DND-41 (cell line): ENCODE data around the gene NLRP9.

Source experiments
- ATAC-seq: fragments of 200-7000 bp; cut with Tn5 transposase; 3 replicates; pipeline ENCODE4 v1.9.1; 2021; ENCODE audit warnings: low read depth; ENCODE audit not compliant: insufficient read depth
- DNase-seq: peaks from one replicate; pipeline ENCODE4 v3.0.0-alpha.2; 2020
- H2AFZ ChIP-seq: 2 replicates; pipeline ENCODE4 v1.6.0; 2012; ENCODE audit warnings: low read depth, low read length
- H3K27ac ChIP-seq: 2 replicates; pipeline ENCODE4 v1.5.1; 2012; ENCODE audit warnings: low read length, inconsistent platforms
- H3K27me3 ChIP-seq: fragments of 200-600 bp; sonication (generic); 2 replicates; pipeline ENCODE4 v1.6.0; 2012; ENCODE audit warnings: low read length, mild to moderate bottlenecking, inconsistent platforms; ENCODE audit not compliant: insufficient read depth, poor library complexity
- H3K36me3 ChIP-seq: 2 replicates; pipeline ENCODE4 v1.5.1; 2012; ENCODE audit warnings: low read length, inconsistent platforms; ENCODE audit not compliant: insufficient read depth
- H3K4me1 ChIP-seq: 2 replicates; pipeline ENCODE4 v1.5.1; 2012; ENCODE audit warnings: mild to moderate bottlenecking, low read length; ENCODE audit not compliant: insufficient read depth
- H3K4me2 ChIP-seq: 2 replicates; pipeline ENCODE4 v1.6.0; 2012; ENCODE audit warnings: mild to moderate bottlenecking, moderate library complexity, low read length, inconsistent platforms; ENCODE audit not compliant: insufficient read depth
- H3K4me3 ChIP-seq, 2 experiments: fragments of 200-600 bp in 1 of 2; shearing (Covaris generic) in 1 of 2; 2 replicates each; pipeline ENCODE4 v1.5.1; 2012 to 2016; ENCODE audit warnings: inconsistent platforms in 2 of 2, low read length in 2 of 2, mild to moderate bottlenecking in 2 of 2, low read depth in 1 of 2, moderate library complexity in 1 of 2
- H3K79me2 ChIP-seq: 2 replicates; pipeline ENCODE4 v1.6.0; 2012; ENCODE audit warnings: low read length, inconsistent platforms; ENCODE audit not compliant: insufficient read depth
- H3K9ac ChIP-seq: 2 replicates; pipeline ENCODE4 v1.6.0; 2012; ENCODE audit warnings: low read depth, mild to moderate bottlenecking, inconsistent platforms, low read length, moderate library complexity
- H3K9me3 ChIP-seq: 2 replicates; pipeline ENCODE4 v1.5.1; 2012; ENCODE audit warnings: low read length, moderate library complexity, mild to moderate bottlenecking, inconsistent platforms; ENCODE audit not compliant: insufficient read depth, severe bottlenecking
- H4K20me1 ChIP-seq: 2 replicates; pipeline ENCODE4 v1.6.0; 2012; ENCODE audit warnings: low read length; ENCODE audit not compliant: insufficient read depth
- CTCF ChIP-seq: IDR thresholded peaks from 2 replicates; pipeline ENCODE4 v1.5.1; 2012; ENCODE audit warnings: borderline replicate concordance, low read length, moderate library complexity, mild to moderate bottlenecking; ENCODE audit not compliant: poor library complexity, severe bottlenecking; ENCODE audit errors: extremely low read depth
- EZH2 ChIP-seq: IDR thresholded peaks from 3 replicates; pipeline ENCODE4 v1.6.1; 2012; ENCODE audit warnings: borderline replicate concordance, low read depth, mild to moderate bottlenecking, moderate library complexity, low read length, inconsistent platforms; ENCODE audit not compliant: severe bottlenecking

NLRP9 gene

DNA sequence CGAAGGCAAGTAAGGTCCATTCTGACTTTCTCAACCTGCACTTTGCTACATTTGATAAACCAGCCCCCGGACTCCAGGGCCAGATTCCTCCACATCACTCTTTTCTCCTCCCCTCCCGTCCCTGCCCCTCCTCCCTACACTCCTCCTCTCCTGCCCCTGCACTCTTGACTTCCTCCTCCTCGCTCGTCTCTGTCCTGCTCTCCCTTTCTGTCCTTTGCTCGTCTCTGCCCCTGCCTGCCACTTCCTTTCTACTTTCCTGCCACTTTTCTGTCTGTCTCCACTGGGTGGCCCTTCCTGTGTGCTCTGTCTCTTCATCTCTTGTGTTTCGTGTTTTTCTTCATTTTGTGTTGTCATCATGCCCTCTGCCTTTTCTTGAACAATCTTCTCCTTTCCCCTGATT lies 76.4 kb downstream of the NLRP9 start:
- H3K79me2 ChIP-seq = peaks cover 98% of the 10 kb centered on the region
- H3K4me1 ChIP-seq = peaks cover 29% of the 10 kb centered on the region
- ATAC-seq (no peak), DNase-seq (no peak)
- no peak overlapping the region for H2AFZ ChIP-seq
- no peak overlapping the region for H3K9ac ChIP-seq
- no peak overlapping the region for H3K4me3 ChIP-seq
- no peaks in the 10 kb centered on the region for H3K9me3 ChIP-seq
- no peak overlapping the region for H3K4me2 ChIP-seq
- H3K36me3 ChIP-seq = peaks cover 99% of the 10 kb centered on the region
- no peaks in the 10 kb centered on the region for H3K27me3 ChIP-seq
- TF ChIP-seq EZH2 (no peak), CTCF (no peak)
- peaks cover 98% of the 10 kb centered on the region for H4K20me1 ChIP-seq
- no peak overlapping the region for H3K27ac ChIP-seq

GRCh38 chr19:55660991-55661390 lies 77.2 kb downstream of the NLRP9 start:
- no peak overlapping the region for H2AFZ ChIP-seq
- TF ChIP-seq CTCF (no peak), EZH2 (no peak)
- peaks cover 37% of the 10 kb centered on the region for H3K4me1 ChIP-seq

DNA sequence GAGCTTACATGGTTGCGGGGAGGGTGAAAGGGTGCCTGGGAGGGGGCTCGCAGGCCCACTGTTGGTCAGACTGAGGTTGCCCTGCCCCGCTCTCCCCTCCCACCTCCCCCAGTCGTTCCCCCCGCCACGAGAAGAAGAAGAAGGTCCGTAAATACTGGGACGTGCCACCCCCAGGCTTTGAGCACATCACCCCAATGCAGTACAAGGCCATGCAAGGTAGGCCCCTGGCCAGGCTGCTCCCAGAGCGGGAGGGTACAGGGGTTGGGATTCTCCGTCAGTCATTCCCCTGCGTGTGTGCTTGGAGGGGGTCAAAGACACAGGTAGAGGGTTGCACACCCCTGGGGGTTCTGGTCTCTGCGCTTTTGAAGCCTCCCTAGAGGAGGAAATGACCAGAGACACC lies 77.8 kb downstream of the NLRP9 start:
- no peak overlapping the region for H2AFZ ChIP-seq
- no peak overlapping the region for H3K4me3 ChIP-seq
- peaks cover 98% of the 10 kb centered on the region for H3K79me2 ChIP-seq
- DNase-seq (no peak), ATAC-seq (no peak)
- no peak overlapping the region for H3K9ac ChIP-seq
- no peaks in the 10 kb centered on the region for H3K9me3 ChIP-seq
- no peak for TF ChIP-seq EZH2
- no peak for TF ChIP-seq CTCF
- no peaks in the 10 kb centered on the region for H3K27me3 ChIP-seq
- no peak overlapping the region for H3K4me2 ChIP-seq
- H3K4me1 ChIP-seq = peaks cover 40% of the 10 kb centered on the region
- no peak overlapping the region for H3K27ac ChIP-seq
- H3K36me3 ChIP-seq = peaks cover 98% of the 10 kb centered on the region
- peaks cover 98% of the 10 kb centered on the region for H4K20me1 ChIP-seq

More at GRCh38 chr19:55660991-55661390, 77.2 kb downstream of the NLRP9 start:
- no peak overlapping the region for H3K4me2 ChIP-seq
- H3K27ac ChIP-seq = no peak overlapping the region
- H3K4me3 ChIP-seq = no peak overlapping the region
- no peak overlapping the region for H3K9ac ChIP-seq
- H4K20me1 ChIP-seq = peaks cover 98% of the 10 kb centered on the region
- DNase-seq (no peak), ATAC-seq (no peak)
- H3K9me3 ChIP-seq = no peaks in the 10 kb centered on the region
- no peaks in the 10 kb centered on the region for H3K27me3 ChIP-seq
- H3K79me2 ChIP-seq = peaks cover 98% of the 10 kb centered on the region
- H3K36me3 ChIP-seq = peaks cover 98% of the 10 kb centered on the region

DNA sequence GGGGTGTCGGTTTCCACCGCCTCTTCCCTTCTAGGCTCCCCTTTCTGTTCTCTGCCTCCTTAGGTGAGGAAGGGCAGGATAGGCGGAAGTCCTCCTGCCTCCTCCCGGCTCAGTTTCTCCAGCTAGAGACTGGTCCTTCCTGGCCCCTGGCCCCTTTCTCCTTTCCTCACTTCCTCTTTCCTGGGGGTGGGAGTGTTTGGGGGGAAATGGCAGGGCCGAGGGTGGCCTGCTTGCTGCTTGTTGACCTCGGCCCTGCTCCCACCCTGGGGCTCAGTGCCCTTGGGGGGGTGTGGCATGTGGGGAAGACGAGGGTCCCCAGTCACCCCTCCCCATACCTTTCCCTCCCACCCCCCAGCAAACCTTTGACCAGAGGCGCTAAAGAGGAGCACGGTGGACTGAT lies 78.4 kb downstream of the NLRP9 start:
- Histone ChIP-seq H3K27ac (no peak overlapping the region), H3K36me3 (peaks cover 93% of the 10 kb centered on the region), H3K79me2 (peaks cover 100% of the 10 kb centered on the region), H2AFZ (no peak overlapping the region), H3K9ac (no peak overlapping the region), H3K27me3 (no peaks in the 10 kb centered on the region), H4K20me1 (peaks cover 93% of the 10 kb centered on the region), H3K4me1 (peaks cover 40% of the 10 kb centered on the region), H3K4me2 (no peak overlapping the region), H3K4me3 (no peak overlapping the region), H3K9me3 (no peaks in the 10 kb centered on the region)
- DNase-seq = no peak
- TF ChIP-seq CTCF (no peak), EZH2 (no peak)
- ATAC-seq = no peak
